ENCODE measurements around the gene DCUN1D2.

The DCUN1D2 gene

DNA sequence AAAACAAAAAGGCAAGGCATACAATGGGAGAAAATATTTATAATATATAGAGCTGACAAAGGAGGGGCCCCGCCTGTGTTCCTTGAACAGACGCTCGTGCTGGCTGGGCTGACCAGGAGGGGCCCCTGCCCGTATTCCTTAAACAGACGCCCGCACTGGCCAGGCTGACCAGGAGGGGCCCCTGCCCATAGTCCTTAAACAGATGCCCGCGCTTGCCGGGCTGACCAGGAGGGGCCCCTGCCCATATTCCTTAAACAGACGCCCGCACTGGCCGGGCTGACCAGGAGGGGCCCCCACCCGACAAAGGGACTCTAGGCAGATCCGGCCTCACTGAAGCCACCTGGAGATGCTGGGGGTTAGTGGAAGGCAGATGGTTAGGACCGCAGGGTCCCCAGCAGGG, 46.5 kb downstream of the DCUN1D2 start:
- no peaks in the 10 kb centered on the region for H3K27me3 ChIP-seq (ENCODE audit: insufficient read depth, poor library complexity, severe bottlenecking)
- no peak for DNase-seq (ENCODE audit: low read depth in 1 of 2, low spot score in 1 of 2)
- H3K27ac ChIP-seq (replicated peaks) = no peak overlapping the region
- H3K4me3 ChIP-seq (replicated peaks; ENCODE audit: insufficient read depth, low read length) = no peak overlapping the region
- TF ChIP-seq, protein P1, sequence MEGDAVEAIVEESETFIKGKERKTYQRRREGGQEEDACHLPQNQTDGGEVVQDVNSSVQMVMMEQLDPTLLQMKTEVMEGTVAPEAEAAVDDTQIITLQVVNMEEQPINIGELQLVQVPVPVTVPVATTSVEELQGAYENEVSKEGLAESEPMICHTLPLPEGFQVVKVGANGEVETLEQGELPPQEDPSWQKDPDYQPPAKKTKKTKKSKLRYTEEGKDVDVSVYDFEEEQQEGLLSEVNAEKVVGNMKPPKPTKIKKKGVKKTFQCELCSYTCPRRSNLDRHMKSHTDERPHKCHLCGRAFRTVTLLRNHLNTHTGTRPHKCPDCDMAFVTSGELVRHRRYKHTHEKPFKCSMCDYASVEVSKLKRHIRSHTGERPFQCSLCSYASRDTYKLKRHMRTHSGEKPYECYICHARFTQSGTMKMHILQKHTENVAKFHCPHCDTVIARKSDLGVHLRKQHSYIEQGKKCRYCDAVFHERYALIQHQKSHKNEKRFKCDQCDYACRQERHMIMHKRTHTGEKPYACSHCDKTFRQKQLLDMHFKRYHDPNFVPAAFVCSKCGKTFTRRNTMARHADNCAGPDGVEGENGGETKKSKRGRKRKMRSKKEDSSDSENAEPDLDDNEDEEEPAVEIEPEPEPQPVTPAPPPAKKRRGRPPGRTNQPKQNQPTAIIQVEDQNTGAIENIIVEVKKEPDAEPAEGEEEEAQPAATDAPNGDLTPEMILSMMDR (IDR thresholded peaks at IDR 0.05; ENCODE audit: insufficient read depth, low read length) = no peak
- no peak for TF ChIP-seq SPI1 (IDR thresholded peaks at IDR 0.05; ENCODE audit: borderline replicate concordance, low read depth)
- TF ChIP-seq POLR2AphosphoS5 (IDR thresholded peaks at IDR 0.05; ENCODE audit: low read depth) = no peak
- TF ChIP-seq, protein P2, sequence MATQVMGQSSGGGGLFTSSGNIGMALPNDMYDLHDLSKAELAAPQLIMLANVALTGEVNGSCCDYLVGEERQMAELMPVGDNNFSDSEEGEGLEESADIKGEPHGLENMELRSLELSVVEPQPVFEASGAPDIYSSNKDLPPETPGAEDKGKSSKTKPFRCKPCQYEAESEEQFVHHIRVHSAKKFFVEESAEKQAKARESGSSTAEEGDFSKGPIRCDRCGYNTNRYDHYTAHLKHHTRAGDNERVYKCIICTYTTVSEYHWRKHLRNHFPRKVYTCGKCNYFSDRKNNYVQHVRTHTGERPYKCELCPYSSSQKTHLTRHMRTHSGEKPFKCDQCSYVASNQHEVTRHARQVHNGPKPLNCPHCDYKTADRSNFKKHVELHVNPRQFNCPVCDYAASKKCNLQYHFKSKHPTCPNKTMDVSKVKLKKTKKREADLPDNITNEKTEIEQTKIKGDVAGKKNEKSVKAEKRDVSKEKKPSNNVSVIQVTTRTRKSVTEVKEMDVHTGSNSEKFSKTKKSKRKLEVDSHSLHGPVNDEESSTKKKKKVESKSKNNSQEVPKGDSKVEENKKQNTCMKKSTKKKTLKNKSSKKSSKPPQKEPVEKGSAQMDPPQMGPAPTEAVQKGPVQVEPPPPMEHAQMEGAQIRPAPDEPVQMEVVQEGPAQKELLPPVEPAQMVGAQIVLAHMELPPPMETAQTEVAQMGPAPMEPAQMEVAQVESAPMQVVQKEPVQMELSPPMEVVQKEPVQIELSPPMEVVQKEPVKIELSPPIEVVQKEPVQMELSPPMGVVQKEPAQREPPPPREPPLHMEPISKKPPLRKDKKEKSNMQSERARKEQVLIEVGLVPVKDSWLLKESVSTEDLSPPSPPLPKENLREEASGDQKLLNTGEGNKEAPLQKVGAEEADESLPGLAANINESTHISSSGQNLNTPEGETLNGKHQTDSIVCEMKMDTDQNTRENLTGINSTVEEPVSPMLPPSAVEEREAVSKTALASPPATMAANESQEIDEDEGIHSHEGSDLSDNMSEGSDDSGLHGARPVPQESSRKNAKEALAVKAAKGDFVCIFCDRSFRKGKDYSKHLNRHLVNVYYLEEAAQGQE (IDR thresholded peaks at IDR 0.05; ENCODE audit: insufficient replicate concordance, low read depth) = no peak
- TF ChIP-seq GABPA (IDR thresholded peaks at IDR 0.05; ENCODE audit: low read depth) = no peak

DNA sequence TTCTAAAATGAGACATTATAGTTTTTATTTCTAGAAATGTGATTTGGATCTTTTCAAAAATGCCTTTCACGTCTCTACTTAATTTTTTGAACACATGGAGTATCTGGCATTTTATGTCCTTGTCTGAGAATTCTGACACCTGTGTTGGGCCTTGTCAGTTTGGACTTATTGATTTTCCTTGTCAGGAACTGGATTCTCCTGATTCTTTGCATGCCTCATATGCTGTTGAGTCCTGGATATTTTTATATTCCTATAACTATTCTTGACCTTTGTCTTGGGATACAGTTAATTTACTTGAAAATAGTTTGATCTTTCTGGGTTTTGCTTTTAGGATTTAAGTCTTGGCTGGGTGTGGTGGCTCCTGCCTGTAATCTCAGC, 47.5 kb downstream of the DCUN1D2 start:
- no peak overlapping the region for H3K4me3 ChIP-seq (replicated peaks; ENCODE audit: insufficient read depth, low read length)
- DNase-seq (ENCODE audit: low read depth in 1 of 2, low spot score in 1 of 2) = no peak
- TF ChIP-seq SPI1 (IDR thresholded peaks at IDR 0.05; ENCODE audit: borderline replicate concordance, low read depth) = no peak
- TF ChIP-seq, protein P2 (IDR thresholded peaks at IDR 0.05; ENCODE audit: insufficient replicate concordance, low read depth) = no peak
- TF ChIP-seq, protein P1 (IDR thresholded peaks at IDR 0.05; ENCODE audit: insufficient read depth, low read length) = no peak
- no peak for TF ChIP-seq POLR2AphosphoS5 (IDR thresholded peaks at IDR 0.05; ENCODE audit: low read depth)
- no peak for TF ChIP-seq GABPA (IDR thresholded peaks at IDR 0.05; ENCODE audit: low read depth)
- H3K27me3 ChIP-seq (ENCODE audit: insufficient read depth, poor library complexity, severe bottlenecking) = no peaks in the 10 kb centered on the region
- H3K27ac ChIP-seq (replicated peaks) = no peak overlapping the region

DNA sequence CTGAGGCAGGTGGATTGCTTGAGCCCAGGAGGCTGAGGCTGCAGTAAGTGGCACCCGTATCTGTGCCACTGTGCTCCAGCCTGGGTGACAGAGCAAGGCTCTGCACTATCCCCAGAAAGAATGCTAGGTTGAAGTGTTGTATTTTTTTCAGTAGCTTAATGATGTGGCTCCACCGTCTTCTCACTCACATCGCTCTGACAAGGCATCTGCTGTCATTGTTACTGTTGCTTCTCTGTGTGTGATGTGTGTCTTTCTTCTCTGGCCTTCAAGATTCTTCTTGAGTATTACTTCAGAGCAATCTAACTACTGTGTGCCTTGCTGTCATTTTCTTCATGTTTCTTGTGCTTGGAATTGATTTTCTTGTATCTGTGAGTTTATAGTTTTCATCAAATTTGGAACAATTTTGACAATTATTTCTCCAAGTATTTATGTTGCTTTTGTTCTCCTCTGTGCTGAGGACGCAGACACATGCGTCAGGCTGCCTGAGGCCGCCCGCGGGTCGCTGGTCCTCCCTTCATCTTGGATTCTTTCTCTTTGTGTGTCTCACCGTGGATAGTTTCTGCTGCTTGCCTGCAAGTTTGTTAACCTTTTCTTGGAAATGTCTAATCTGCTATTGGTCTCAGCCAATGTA, 48.0 kb downstream of the DCUN1D2 start:
- Histone ChIP-seq H3K27me3 (ENCODE audit: insufficient read depth, poor library complexity, severe bottlenecking) (no peaks in the 10 kb centered on the region), H3K27ac (replicated peaks) (no peak overlapping the region), H3K4me3 (replicated peaks; ENCODE audit: insufficient read depth, low read length) (no peak overlapping the region)
- TF ChIP-seq GABPA (IDR thresholded peaks at IDR 0.05; ENCODE audit: low read depth) (no peak), SPI1 (IDR thresholded peaks at IDR 0.05; ENCODE audit: borderline replicate concordance, low read depth) (no peak), POLR2AphosphoS5 (IDR thresholded peaks at IDR 0.05; ENCODE audit: low read depth) (no peak)
- TF ChIP-seq, protein P2 (IDR thresholded peaks at IDR 0.05; ENCODE audit: insufficient replicate concordance, low read depth) = no peak
- TF ChIP-seq, protein P1 (IDR thresholded peaks at IDR 0.05; ENCODE audit: insufficient read depth, low read length) = no peak
- no peak for DNase-seq (ENCODE audit: low read depth in 1 of 2, low spot score in 1 of 2)

All from HL-60 (cell line).